GM18858 (cell line): ENCODE measurements around the gene HHIPL2.

ENCODE experiments used
- ATAC-seq: cut with Tn5 transposase; IDR thresholded peaks from one replicate; pipeline ENCODE4 v1.9.1; 2021; ENCODE audit not compliant: unreplicated experiment

The HHIPL2 gene

GRCh38 chr1:222547944-222548671 is at the start of gene HHIPL2:
Gene HHIPL2 (minus strand): TSS chr1:222548104. CDS start chr1:222548044, 60 bp downstream.
- no peak for ATAC-seq

- no peak for ATAC-seq
Measured at GRCh38 chr1:222596696-222597095, 48.8 kb upstream of the HHIPL2 start.

GRCh38 chr1:222594789-222595188 is 46.9 kb upstream of the HHIPL2 start:
- no peak for ATAC-seq

GRCh38 chr1:222592171-222592570 is 44.3 kb upstream of the HHIPL2 start:
- no peak for ATAC-seq

- ATAC-seq: peak; percentile 92
Measured at GRCh38 chr1:222589462-222590302, 41.8 kb upstream of the HHIPL2 start, which contains the start of gene TAF1A. Gene TAF1A (minus strand): TSS chr1:222589933.

- ATAC-seq: no peak
Measured at GRCh38 chr1:222588135-222588534, 40.2 kb upstream of the HHIPL2 start.

GRCh38 chr1:222586842-222587241 is 38.9 kb upstream of the HHIPL2 start:
- ATAC-seq: no peak

- ATAC-seq: peak; percentile 94
Measured at GRCh38 chr1:222583079-222583478, 35.2 kb upstream of the HHIPL2 start.

GRCh38 chr1:222582099-222582774 is 34.3 kb upstream of the HHIPL2 start:
- ATAC-seq: peak; percentile 52

- ATAC-seq: no peak
Measured at GRCh38 chr1:222579316-222579715, 31.4 kb upstream of the HHIPL2 start.

GRCh38 chr1:222570837-222571236 is 22.9 kb upstream of the HHIPL2 start:
- ATAC-seq: no peak

GRCh38 chr1:222561656-222562055 is 13.8 kb upstream of the HHIPL2 start:
- no peak for ATAC-seq

GRCh38 chr1:222557574-222557973 is 9.7 kb upstream of the HHIPL2 start:
- ATAC-seq: no peak

GRCh38 chr1:222557148-222557547 is 9.2 kb upstream of the HHIPL2 start:
- no peak for ATAC-seq

- no peak for ATAC-seq
Measured at GRCh38 chr1:222555992-222556615, 8.2 kb upstream of the HHIPL2 start.

- no peak for ATAC-seq
Measured at GRCh38 chr1:222554177-222554576, 6.3 kb upstream of the HHIPL2 start.

- no peak for ATAC-seq
Measured at GRCh38 chr1:222552882-222553281, 5.0 kb upstream of the HHIPL2 start.

GRCh38 chr1:222547260-222547614 is 667 bp downstream of the HHIPL2 start:
- no peak for ATAC-seq

- no peak for ATAC-seq
Measured at GRCh38 chr1:222546548-222547259, 1.2 kb downstream of the HHIPL2 start.

- ATAC-seq: no peak
Measured at GRCh38 chr1:222546091-222546490, 1.8 kb downstream of the HHIPL2 start.

GRCh38 chr1:222543817-222544216 is 4.1 kb downstream of the HHIPL2 start:
- ATAC-seq: no peak
